Adrenal gland (tissue), 5 donors: ENCODE measurements around the gene WFDC9.

Experiments
- CTCF ChIP-seq, 6 experiments: fragments of 450-650 bp in 4 of 6; fragments of 200-600 bp in 2 of 6; sonication (generic) in 1 of 6; IDR thresholded peaks; 1 replicate in 5 of 6; 2 replicates in 1 of 6; pipeline versions ENCODE4 v1.5.1 to v1.8.0; 2016 to 2021; ENCODE audit warnings: antibody characterized with exemption in 6 of 6, mild to moderate bottlenecking in 2 of 6, moderate library complexity in 1 of 6
- POLR2A ChIP-seq, 2 donors: fragments of 450-650 bp; IDR thresholded peaks; one replicate each; pipeline ENCODE4 v1.6.1; 2017; ENCODE audit warnings: antibody characterized with exemption in 2 of 2, mild to moderate bottlenecking in 2 of 2, moderate library complexity in 1 of 2
- donor health status: DM: no; HTN: no; CAD: no.

GRCh38 chr20:45646875-45647274 is 15.8 kb upstream of the WFDC9 start:
- TF ChIP-seq CTCF (IDR thresholded peaks at IDR 0.05) (no peak), POLR2A (IDR thresholded peaks at IDR 0.05) (no peak)
